IPS-NIHi11 (cell line): ENCODE measurements around the gene FAM227A.

Source experiments
- DNase-seq: peaks from one replicate; pipeline ENCODE4 v3.0.0; 2012; ENCODE audit warnings: mixed read lengths, low spot score

The FAM227A gene

DNA sequence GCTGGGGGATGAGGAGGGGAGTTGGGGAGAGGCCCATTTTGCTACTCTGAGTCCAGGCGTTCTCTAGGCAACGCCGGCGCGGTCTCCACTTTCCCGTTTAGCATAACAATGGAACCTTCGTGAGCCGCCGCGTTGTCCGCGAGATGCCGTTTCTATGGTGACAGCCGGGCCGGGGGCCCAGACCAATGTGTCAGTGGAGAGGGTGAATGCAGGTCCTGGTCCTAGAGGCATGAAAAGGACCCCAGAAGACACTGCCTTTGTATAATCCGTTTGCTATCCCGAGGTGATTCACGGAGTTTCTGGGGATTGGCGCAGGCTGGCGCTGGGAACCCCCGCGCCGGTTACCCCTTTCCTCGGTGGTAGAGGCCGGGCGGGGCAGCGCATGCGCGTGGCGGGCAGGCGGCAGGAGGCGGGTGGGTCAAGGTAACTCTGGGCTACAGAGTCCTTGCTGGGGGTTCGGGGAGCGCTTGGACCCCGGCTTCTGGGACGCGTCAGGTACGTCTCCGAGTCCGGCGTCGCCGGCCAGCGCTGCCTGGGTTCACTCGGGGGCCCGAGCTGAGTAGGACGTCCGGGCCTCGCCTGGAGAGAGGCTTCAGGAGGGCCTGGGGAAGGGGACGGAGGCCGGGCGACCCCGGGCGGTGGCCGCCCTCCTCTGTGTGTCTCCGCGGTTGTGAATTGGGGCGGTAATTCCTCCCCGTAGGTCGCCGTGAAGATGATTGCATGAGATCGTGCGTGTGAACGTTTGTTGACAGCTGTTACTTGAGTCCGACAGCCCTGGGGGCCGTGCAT lies at the start of gene FAM227A, which contains the start of gene CBY1:
FAM227A (minus strand) TSS at position 137 of the 789 bp plus-strand sequence. CDS start 6,224 bp downstream, outside the sequence.
CBY1 (plus strand) TSS at position 383 of the 789 bp plus-strand sequence. CDS start 11,417 bp downstream, outside the sequence.
- DNase-seq = peak; percentile 99

DNA sequence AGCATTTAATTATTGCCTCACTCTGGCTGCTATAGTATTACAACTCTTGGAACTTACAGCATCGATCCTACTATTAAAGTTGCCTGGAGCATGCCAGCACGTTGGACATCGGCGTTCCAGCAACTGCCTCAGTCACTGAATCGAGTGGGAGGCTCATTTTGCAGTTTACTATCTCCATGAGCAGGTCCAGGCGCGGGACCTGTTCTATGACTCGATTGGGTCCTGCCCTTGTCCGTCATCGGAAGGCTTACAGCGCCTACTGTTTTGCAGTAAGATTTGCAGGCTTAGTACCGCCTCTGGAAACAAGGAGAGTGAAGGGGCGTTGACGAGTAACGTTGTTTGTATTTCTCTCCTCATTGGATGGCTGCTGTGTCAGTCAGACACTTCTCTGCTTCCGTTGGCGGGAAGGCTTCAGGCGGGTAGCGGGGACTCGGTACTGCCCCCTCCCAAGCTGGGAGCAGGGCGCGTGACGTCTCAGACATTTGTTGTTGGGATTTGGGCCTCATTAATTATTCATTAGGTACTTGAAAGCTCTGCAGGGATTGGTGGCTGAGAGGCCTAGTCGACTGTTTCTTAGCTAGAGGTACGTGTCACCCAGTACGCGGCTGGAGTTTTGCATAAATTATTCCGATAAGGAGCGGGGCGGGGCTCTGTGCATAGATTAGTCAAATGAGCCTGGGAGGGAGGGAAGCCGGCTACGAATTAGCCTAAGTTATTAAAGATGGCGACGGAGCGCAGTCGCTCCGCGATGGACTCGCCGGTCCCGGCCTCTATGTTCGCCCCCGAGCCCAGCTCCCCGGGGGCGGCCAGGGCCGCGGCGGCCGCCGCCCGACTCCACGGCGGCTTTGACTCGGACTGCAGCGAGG lies 49.3 kb upstream of the FAM227A start, which contains the start of gene GTPBP1:
GTPBP1 (plus strand) TSS at position 710 of the 866 bp plus-strand sequence; CDS start at position 722, 12 bp downstream.
- DNase-seq = peak; percentile 96

- DNase-seq = no peak
Measured at GRCh38 chr22:38704654-38705234, 48.6 kb upstream of the FAM227A start.

GRCh38 chr22:38700789-38701628 lies 44.8 kb upstream of the FAM227A start, which contains the start of gene JOSD1:
Gene JOSD1 (minus strand): TSS chr22:38700943. CDS start chr22:38699987, 956 bp downstream.
- peak; percentile 94 for DNase-seq

GRCh38 chr22:38700270-38700788 lies 44.1 kb upstream of the FAM227A start:
- DNase-seq = peak; percentile 85

DNA sequence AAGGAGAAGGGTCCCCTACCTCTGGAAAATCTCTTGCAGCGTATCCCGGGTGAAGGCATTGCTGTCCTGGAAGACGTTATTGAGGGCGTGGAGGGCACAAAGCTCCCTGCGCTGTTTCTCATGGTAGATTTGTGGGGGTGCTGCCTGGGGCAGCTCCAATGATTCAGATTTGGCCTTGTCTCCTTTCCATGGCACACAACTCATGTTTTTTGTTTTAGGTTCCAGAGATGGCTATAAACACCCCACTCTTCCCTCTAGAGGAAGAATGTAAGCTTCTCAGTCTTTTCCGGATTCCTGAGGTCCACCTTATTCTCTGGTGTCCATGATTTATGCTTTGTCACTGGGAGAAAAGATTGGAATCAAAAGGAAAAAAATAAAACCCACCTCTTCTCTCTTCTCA lies 43.6 kb upstream of the FAM227A start:
- no peak for DNase-seq

- no peak for DNase-seq
Measured at GRCh38 chr22:38699143-38699542, 43.0 kb upstream of the FAM227A start.

GRCh38 chr22:38698407-38699094 lies 42.4 kb upstream of the FAM227A start:
- no peak for DNase-seq

DNA sequence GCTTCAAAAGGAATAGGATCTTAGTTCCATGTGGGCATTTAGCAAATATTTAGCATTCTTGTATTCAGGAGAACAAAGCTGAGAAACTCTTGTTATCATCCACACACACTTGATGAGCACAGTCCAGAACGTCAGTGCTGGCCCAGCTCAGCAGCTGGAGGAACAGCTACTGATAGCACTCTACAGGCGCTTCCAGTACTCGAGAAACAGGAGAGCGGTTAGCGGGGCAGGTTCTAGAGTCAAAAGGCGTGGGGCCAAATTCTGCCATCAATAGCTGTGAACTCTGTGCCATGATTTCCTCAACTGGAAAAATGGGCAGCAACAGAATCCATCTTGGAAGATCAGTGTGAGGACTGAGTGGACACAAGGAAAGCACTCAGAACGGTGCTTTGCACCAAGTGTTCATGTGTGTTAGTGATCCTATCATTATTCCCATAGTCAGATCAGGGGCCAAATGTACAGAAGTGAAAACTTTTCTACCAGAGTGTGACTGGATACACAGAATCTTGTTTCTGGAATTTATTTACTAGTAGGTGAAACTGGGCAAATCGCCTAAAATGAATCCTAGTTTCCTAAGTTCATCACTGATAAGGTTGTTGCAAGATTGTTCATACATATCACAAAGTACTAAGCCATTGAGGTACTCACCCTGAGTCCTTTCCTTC lies 41.4 kb upstream of the FAM227A start:
- no peak for DNase-seq

- no peak for DNase-seq
Measured at GRCh38 chr22:38696606-38697424, 40.6 kb upstream of the FAM227A start.

DNA sequence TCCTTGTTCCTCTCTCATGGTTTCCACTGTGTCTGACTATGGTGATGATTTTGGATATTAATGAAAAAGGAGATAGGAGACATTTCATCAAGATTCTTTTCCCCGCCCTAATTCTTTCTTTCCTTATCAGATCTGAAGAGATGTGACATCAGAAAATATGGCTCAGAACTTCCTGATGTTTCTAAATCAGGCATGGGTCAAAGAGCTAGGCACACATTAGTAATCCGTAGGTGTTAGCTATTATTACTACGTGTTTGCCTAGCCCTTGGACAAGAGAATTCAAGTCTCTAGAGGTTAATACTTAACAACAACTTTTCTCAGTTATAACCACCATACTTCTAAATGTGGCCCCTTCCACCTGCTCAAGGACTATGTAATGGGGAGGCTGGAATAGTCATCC lies 38.7 kb upstream of the FAM227A start:
- no peak for DNase-seq

DNA sequence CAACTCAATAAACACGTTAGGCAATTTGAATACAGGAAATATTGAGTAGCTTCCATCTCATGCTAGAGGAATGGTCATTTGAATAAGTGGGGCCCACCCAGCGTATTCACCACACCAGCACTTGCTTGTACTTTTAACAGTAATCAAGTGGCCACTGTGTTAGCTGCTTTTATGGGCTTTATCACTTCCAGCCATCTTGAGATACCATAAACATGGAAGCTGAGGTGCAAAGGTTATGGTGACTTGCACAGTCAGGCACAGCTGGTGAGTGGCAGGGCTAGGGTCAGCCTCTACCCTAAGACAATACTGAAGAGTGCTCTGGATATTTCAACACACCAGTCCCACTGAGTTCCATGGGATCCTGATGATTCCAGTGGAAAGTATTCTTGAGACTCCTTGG lies 37.9 kb upstream of the FAM227A start:
- no peak for DNase-seq

DNA sequence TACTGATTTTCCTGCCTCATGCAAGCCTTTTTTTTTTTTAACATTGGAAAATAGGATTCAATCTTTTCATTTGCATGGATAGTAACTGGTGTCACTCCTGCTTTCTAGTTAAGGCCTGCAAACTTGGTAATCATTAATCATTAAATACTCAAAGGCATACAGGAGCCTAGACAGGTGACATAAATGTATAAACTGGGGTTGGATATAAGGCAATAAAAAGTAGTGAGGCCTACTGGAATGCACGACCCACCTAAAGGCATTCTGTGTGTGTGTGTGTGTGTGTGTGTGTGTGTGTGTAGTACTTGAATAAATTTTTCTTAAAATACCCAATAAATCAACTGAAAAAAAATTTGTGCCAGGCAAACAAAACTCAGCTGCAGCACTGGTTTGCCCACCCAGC lies 33.5 kb upstream of the FAM227A start:
- DNase-seq = no peak

DNA sequence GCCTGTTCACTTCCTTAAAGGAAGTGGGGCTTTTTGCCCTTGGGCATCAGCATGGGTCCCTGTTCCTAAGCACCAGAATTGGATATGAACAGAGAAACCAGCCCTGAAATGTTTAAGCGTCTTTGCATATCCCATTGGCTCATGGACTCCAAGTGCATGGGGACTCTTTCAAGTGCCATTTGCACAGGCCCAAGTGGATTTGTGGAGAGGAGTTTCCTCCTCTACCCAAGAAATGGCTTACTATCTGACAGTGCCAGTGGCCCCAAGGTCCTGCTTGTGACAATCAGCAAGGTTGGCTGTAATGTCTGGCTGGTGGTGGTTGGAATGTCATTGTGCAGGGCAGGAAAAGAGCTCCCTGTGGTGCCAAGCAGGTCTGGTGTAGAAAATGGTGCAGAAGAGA lies 29.6 kb upstream of the FAM227A start:
- no peak for DNase-seq

- DNase-seq = no peak
Measured at GRCh38 chr22:38684895-38685294, 28.7 kb upstream of the FAM227A start.

DNA sequence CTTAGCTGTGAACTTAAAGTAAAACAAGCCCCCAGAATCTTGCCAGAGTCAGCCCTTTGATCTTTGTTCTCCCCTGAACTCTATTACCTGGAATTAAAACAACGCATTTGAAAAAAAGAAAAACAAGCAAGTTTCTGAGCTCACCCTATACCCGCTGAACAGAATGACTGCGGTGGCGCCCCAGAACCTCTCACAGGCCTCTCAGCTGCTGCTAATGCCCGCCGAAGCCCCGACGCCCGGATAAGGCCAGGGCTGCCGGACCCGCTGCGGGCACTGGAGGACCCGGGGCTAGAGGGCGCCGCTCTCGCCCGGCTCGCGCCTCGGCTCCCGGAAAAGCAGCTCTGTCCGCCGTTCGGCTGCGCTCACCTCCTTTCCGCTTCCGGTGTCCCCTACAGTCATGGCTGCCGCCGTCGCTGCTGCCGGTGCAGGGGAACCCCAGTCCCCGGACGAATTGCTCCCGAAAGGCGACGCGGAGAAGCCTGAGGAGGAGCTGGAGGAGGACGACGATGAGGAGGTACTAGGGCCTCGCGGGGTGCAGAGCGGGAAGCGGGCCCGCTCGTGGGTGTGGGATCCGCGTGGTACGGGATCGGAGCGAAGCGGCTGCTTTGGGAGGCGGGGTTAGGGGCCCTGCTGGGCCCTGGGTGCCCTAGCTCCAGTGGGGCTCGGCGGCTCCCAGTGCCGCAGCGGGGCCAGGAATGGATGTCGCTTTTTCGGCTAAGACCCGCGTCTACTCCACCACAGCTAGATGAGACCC lies 25.6 kb upstream of the FAM227A start, which contains the start of gene TOMM22:
TOMM22 (plus strand) TSS at position 376 of the 754 bp plus-strand sequence; CDS start at position 398, 22 bp downstream.
- DNase-seq = peak; percentile 98

GRCh38 chr22:38675833-38676232 lies 19.6 kb upstream of the FAM227A start:
- DNase-seq = no peak

DNA sequence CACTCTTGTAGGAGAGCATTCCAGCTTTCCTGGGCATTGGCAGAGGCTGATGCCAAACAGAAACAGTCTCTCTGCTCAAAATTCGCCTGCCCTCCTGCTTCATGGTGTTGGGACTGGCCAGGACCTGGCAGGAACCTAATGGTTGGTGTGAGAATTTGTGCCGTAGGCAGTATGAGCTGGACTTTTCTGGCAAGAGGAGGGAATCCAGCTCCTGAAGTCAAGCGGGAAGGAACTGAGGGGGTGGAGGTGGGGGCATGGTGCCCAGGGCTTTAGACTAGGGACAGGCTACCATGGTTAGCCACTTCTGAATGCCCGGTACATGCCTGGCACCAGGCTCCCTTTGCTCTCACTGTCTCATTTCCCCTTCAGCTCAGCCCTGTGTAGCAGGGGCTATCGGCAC lies 18.7 kb upstream of the FAM227A start:
- DNase-seq = no peak
